Spleen (tissue), 11 donors: Measurements from ENCODE around the gene SSR1. TPM values are rescaled to one million over a fixed set of nuclear protein-coding genes. Genes with fewer than 3 reads are reported as not detected.
A peak's percentile ranks its signal among the peaks of the same experiment; 100 is the strongest.
"Not testable (repeated sequence)": the region's sequence is repeated elsewhere in the genome, so short reads cannot be mapped to it uniquely, and the experiment has no call there.

Experiments used
- DNase-seq: peaks from one replicate; pipeline ENCODE4 v3.0.0-alpha.2; 2020
- H3K27ac ChIP-seq, 8 donors: fragments of 200-600 bp; sonication (generic) in 7 of 8; 1 replicate in 4 of 8; 2 replicates in 4 of 8; pipeline versions ENCODE4 v1.5.0 to v1.8.0; 2016 to 2021; ENCODE audit warnings: inconsistent platforms in 4 of 8, mild to moderate bottlenecking in 4 of 8, moderate library complexity in 1 of 8
- H3K27me3 ChIP-seq, 7 donors: fragments of 200-600 bp; sonication (generic) in 6 of 7; replicated peaks in 1 of 7; 1 replicate in 4 of 7; 2 replicates in 3 of 7; pipeline versions ENCODE4 v1.5.0 to v1.8.0; 2016 to 2021; ENCODE audit warnings: inconsistent platforms in 3 of 7, mild to moderate bottlenecking in 1 of 7
- H3K36me3 ChIP-seq, 6 donors: fragments of 200-600 bp; sonication (generic) in 5 of 6; 1 replicate in 4 of 6; 2 replicates in 2 of 6; pipeline versions ENCODE4 v1.5.0 to v1.8.0; 2016 to 2021; ENCODE audit warnings: inconsistent platforms in 2 of 6
- H3K4me1 ChIP-seq, 6 donors: fragments of 200-600 bp; sonication (generic) in 5 of 6; 1 replicate in 3 of 6; 2 replicates in 3 of 6; pipeline versions ENCODE4 v1.5.0 to v1.8.0; 2016 to 2021; ENCODE audit warnings: inconsistent platforms in 3 of 6
- H3K4me3 ChIP-seq, 8 donors: fragments of 200-600 bp; sonication (generic) in 7 of 8; 1 replicate in 4 of 8; 2 replicates in 4 of 8; pipeline versions ENCODE4 v1.5.0 to v1.8.0; 2016 to 2021; ENCODE audit warnings: inconsistent platforms in 4 of 8, mild to moderate bottlenecking in 4 of 8, moderate library complexity in 2 of 8
- H3K9me3 ChIP-seq, 8 donors: fragments of 200-600 bp; sonication (generic) in 7 of 8; 1 replicate in 4 of 8; 2 replicates in 4 of 8; pipeline versions ENCODE4 v1.5.0 to v1.8.0; 2016 to 2021; ENCODE audit warnings: inconsistent platforms in 4 of 8
- CTCF ChIP-seq, 11 experiments: fragments of 200-600 bp in 7 of 11; fragments of 450-650 bp in 4 of 11; sonication (generic) in 4 of 11; IDR thresholded peaks in 8 of 11; conservative IDR thresholded peaks in 3 of 11; 1 replicate in 7 of 11; 2 replicates in 4 of 11; pipeline versions ENCODE4 v1.4.0 to v1.8.0; 2016 to 2021; ENCODE audit warnings: antibody characterized with exemption in 11 of 11, inconsistent platforms in 4 of 11, mild to moderate bottlenecking in 1 of 11
- POLR2A ChIP-seq, 3 donors: fragments of 450-650 bp; IDR thresholded peaks; one replicate each; pipeline ENCODE4 v1.5.1; 2017; ENCODE audit warnings: antibody characterized with exemption in 3 of 3, mild to moderate bottlenecking in 1 of 3
- POLR2AphosphoS5 ChIP-seq, 3 donors: sonication (generic); formaldehyde crosslinking; IDR thresholded peaks; one replicate each; pipeline ENCODE4 v1.5.1; 2017; ENCODE audit warnings: antibody characterized with exemption in 3 of 3
- WGBS, 5 donors: extraction: QIAGEN DNeasy Blood & Tissue Kit in 3 of 5; methylation state at CpG; one replicate each; pipeline versions ENCODE4 v1.1.5 to v1.1.7; 2013 to 2018; 5-methylcytosine and 5-hydroxymethylcytosine counted together
- intact Hi-C: fragments of 100-400 bp; cut with DNase I; formaldehyde crosslinking; loops from one replicate; pipeline ENCODE4 v1.15.0; 2023; ENCODE audit warnings: low total_unique reads
- polyA plus RNA-seq, 3 donors: library from polyadenylated mRNA; stranded (reverse); fragments of 200-250 nt; gene quantifications; one replicate each; pipeline ENCODE4 v1.2.1, GENCODE V29; 2013
- total RNA-seq, 7 donors: library from RNA; depleted of rRNA in 3 of 7; stranded (reverse); fragments of >200 nt in 3 of 7; fragmentation: NEBNext Ultra II Directional in 4 of 7; extraction: Animal tissue kit (Norgen Biotek cat#: 25700) in 4 of 7; gene quantifications; one replicate each; pipeline versions ENCODE4 v1.1.0 to v1.2.1, GENCODE V29; 2016 to 2021
- donor health status: healthy with polysubstance abuse.
- donor health status: DM: no; HTN: no; CAD: no; lungs with moderate emphysema.
- donor health status: DM: no; HTN: no; CAD: no.
- donor health status: Bipolar disorder and iron deficiency.
- donor health status: healthy.
- donor health status: DM: no; HTN: no; CAD: no.
- donor health status: DM: yes; HTN: yes; CAD: no.

The SSR1 gene
- total and polyA plus RNA-seq, 10 donors, result 15.8 to 132 (median 72.9) TPM

- Histone ChIP-seq H3K4me1 (peaks cover 0 to 34% (median 13%) of the 10 kb centered on the region in 6 donors), H3K27ac (peak overlapping the region in 7 of 8 donors; percentile 26 to 82 (median 67)), H3K27me3 (no peaks in the 10 kb centered on the region), H3K9me3 (no peaks in the 10 kb centered on the region), H3K36me3 (no peaks in the 10 kb centered on the region), H3K4me3 (peak overlapping the region in 1 of 8 donors; percentile 22)
- no peak for DNase-seq
- WGBS, 5 donors, result 17 to 49% (median 33%) methylated on average over 7 of the region's 7 CpGs
- no peak for TF ChIP-seq POLR2AphosphoS5 (IDR thresholded peaks at IDR 0.05)
- no peak for TF ChIP-seq POLR2A (IDR thresholded peaks at IDR 0.05)
- no peak for TF ChIP-seq CTCF (IDR thresholded peaks at IDR 0.05 in 8 of 11, conservative IDR thresholded peaks at IDR 0.05 in 3 of 11)
- intact Hi-C loops, result no loop called here
These were observed 11.5 kb upstream of the SSR1 start for GRCh38 chr6:7324520-7324919.

GRCh38 chr6:7323074-7323473 is 10.1 kb upstream of the SSR1 start:
- no peaks in the 10 kb centered on the region for H3K36me3 ChIP-seq
- intact Hi-C loops, result no loop called here
- H3K9me3 ChIP-seq, result no peaks in the 10 kb centered on the region
- no peak overlapping the region for H3K27ac ChIP-seq
- peaks cover 0 to 34% (median 13%) of the 10 kb centered on the region in 6 donors for H3K4me1 ChIP-seq
- H3K4me3 ChIP-seq, result no peak overlapping the region
- H3K27me3 ChIP-seq, result no peaks in the 10 kb centered on the region
- no peak for DNase-seq
- TF ChIP-seq POLR2AphosphoS5 (IDR thresholded peaks at IDR 0.05) (no peak), POLR2A (IDR thresholded peaks at IDR 0.05) (no peak), CTCF (IDR thresholded peaks at IDR 0.05 in 8 of 11, conservative IDR thresholded peaks at IDR 0.05 in 3 of 11) (no peak)

GRCh38 chr6:7321866-7322265 is 8.9 kb upstream of the SSR1 start:
- 71 to 90% (median 86%) methylated on average over 6 of the region's 6 CpGs for WGBS, 5 donors
- H3K36me3 ChIP-seq, H3K4me3 ChIP-seq, DNase-seq, H3K27ac ChIP-seq, H3K27me3 ChIP-seq, H3K9me3 ChIP-seq, intact Hi-C loops: not testable (repeated sequence)
- peaks cover 0 to 30% (median 13%) of the 10 kb centered on the region in 6 donors for H3K4me1 ChIP-seq

- 77 to 88% (median 87%) methylated on average over 2 of the region's 2 CpGs for WGBS, 5 donors
These were observed 6.4 kb upstream of the SSR1 start for GRCh38 chr6:7319406-7319805.

GRCh38 chr6:7317538-7317937 is 4.5 kb upstream of the SSR1 start:
- intact Hi-C loops, result loop anchor here (10.0 kb wide), 1 partner anchor 77 kb away; no protein-coding TSS in a partner anchor
- WGBS, 5 donors, result 87 to 95% (median 91%) methylated on average over 9 of the region's 9 CpGs
- Histone ChIP-seq H3K4me3 (no peak overlapping the region), H3K27me3 (no peaks in the 10 kb centered on the region), H3K9me3 (no peaks in the 10 kb centered on the region), H3K27ac (no peak overlapping the region), H3K36me3 (no peaks in the 10 kb centered on the region), H3K4me1 (peaks cover 0 to 15% (median 7%) of the 10 kb centered on the region in 6 donors)
- TF ChIP-seq CTCF (IDR thresholded peaks at IDR 0.05 in 8 of 11, conservative IDR thresholded peaks at IDR 0.05 in 3 of 11) (no peak), POLR2A (IDR thresholded peaks at IDR 0.05) (no peak), POLR2AphosphoS5 (IDR thresholded peaks at IDR 0.05) (no peak)
- no peak for DNase-seq

More at GRCh38 chr6:7319406-7319805, 6.4 kb upstream of the SSR1 start:
- not testable (repeated sequence) for H3K4me3 ChIP-seq, H3K27ac ChIP-seq, H3K9me3 ChIP-seq, H3K36me3 ChIP-seq, H3K27me3 ChIP-seq, DNase-seq, H3K4me1 ChIP-seq
- intact Hi-C loops, result loop anchor here (10.0 kb wide), 1 partner anchor 75 kb away; no protein-coding TSS in a partner anchor
